ENCODE data around the gene GPR107. TPM values are rescaled to one million over a fixed set of nuclear protein-coding genes. Genes with fewer than 3 reads are reported as not detected.

GPR107 gene
- total and polyA plus RNA-seq, 2 experiments from 2014 or later: 6.2 to 30.7 TPM

DNA sequence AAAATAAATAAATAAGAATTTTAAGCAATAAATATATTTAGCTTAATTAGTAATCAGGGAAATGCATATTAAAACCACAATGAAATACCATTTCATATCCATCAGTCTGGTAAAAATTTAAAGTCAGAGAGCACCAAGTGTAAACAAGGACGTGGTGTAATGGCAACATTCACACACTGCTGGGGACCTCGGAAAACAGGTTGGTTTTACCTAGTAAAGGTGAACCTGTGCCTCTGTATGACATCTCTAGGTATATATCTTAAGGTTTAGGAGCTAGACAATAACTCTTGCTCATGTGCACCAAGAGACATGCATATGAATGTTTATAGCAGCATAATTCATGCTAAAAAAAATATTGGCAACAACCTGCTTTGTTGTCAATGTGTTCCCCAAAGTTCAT is 40.4 kb upstream of the GPR107 start:
- Mint-ChIP-seq H3K4me1 (no peaks in the 10 kb centered on the region; the same call in 2 of the 3 replicates), H3K4me3 (no peak overlapping the region), H3K9me3 (peaks cover 5% of the 10 kb centered on the region; the same call in 1 of the 3 replicates), H3K27me3 (ENCODE audit: insufficient read depth, low read depth, poor library complexity) (no peaks in the 10 kb centered on the region), H3K27ac (no peak overlapping the region), H3K36me3 (ENCODE audit: low read depth) (peaks cover 12% of the 10 kb centered on the region; the same call in 2 of the 3 replicates)
- Histone ChIP-seq H3K27me3 (ENCODE audit: insufficient read depth) (no peaks in the 10 kb centered on the region), H3K36me3 (ENCODE audit: insufficient read depth) (no peaks in the 10 kb centered on the region), H3F3A (replicated peaks; ENCODE audit: low read depth) (no peaks in the 10 kb centered on the region), H4K20me1 (replicated peaks; ENCODE audit: insufficient read depth) (peaks cover 2% of the 10 kb centered on the region; the same call in 1 of the 2 replicates), H2AFZ (no peak overlapping the region), H3K79me2 (replicated peaks; ENCODE audit: insufficient read depth) (peaks cover 8% of the 10 kb centered on the region; the same call in 1 of the 2 replicates), H3K27ac (ENCODE audit: low read depth) (0 out of 2 replicates have a peak overlapping the region, but pooled peaks have one; percentile 11), H3K4me2 (no peak overlapping the region), H3K4me1 (ENCODE audit: insufficient read depth) (no peaks in the 10 kb centered on the region), H3K4me3 (no peak overlapping the region), H3K9me2 (ENCODE audit: insufficient read depth) (no peaks in the 10 kb centered on the region)
- TF ChIP-seq JUNB (IDR thresholded peaks at IDR 0.05; ENCODE audit: unreplicated experiment) (no peak), EZH2 (IDR thresholded peaks at IDR 0.05; ENCODE audit: low read depth, unreplicated experiment) (no peak), POLR2AphosphoS5 (IDR thresholded peaks at IDR 0.05; ENCODE audit: low read depth) (no peak), NANOG (IDR thresholded peaks at IDR 0.05; ENCODE audit: borderline replicate concordance) (no peak), STAT1 (IDR thresholded peaks at IDR 0.05; ENCODE audit: unreplicated experiment) (no peak), ZNF331 (CRISPR knock-in tag; IDR thresholded peaks at IDR 0.05; ENCODE audit: low read depth) (no peak), EZH2phosphoT487 (IDR thresholded peaks at IDR 0.05; ENCODE audit: unreplicated experiment) (no peak), ZNF114 (CRISPR knock-in tag; IDR thresholded peaks at IDR 0.05) (no peak), CREB1 (CRISPR knock-in tag; IDR thresholded peaks at IDR 0.05; ENCODE audit: low read depth) (no peak)
- TF ChIP-seq, protein P1, sequence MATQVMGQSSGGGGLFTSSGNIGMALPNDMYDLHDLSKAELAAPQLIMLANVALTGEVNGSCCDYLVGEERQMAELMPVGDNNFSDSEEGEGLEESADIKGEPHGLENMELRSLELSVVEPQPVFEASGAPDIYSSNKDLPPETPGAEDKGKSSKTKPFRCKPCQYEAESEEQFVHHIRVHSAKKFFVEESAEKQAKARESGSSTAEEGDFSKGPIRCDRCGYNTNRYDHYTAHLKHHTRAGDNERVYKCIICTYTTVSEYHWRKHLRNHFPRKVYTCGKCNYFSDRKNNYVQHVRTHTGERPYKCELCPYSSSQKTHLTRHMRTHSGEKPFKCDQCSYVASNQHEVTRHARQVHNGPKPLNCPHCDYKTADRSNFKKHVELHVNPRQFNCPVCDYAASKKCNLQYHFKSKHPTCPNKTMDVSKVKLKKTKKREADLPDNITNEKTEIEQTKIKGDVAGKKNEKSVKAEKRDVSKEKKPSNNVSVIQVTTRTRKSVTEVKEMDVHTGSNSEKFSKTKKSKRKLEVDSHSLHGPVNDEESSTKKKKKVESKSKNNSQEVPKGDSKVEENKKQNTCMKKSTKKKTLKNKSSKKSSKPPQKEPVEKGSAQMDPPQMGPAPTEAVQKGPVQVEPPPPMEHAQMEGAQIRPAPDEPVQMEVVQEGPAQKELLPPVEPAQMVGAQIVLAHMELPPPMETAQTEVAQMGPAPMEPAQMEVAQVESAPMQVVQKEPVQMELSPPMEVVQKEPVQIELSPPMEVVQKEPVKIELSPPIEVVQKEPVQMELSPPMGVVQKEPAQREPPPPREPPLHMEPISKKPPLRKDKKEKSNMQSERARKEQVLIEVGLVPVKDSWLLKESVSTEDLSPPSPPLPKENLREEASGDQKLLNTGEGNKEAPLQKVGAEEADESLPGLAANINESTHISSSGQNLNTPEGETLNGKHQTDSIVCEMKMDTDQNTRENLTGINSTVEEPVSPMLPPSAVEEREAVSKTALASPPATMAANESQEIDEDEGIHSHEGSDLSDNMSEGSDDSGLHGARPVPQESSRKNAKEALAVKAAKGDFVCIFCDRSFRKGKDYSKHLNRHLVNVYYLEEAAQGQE (IDR thresholded peaks at IDR 0.05; ENCODE audit: unreplicated experiment): no peak
- TF ChIP-seq, protein P2, sequence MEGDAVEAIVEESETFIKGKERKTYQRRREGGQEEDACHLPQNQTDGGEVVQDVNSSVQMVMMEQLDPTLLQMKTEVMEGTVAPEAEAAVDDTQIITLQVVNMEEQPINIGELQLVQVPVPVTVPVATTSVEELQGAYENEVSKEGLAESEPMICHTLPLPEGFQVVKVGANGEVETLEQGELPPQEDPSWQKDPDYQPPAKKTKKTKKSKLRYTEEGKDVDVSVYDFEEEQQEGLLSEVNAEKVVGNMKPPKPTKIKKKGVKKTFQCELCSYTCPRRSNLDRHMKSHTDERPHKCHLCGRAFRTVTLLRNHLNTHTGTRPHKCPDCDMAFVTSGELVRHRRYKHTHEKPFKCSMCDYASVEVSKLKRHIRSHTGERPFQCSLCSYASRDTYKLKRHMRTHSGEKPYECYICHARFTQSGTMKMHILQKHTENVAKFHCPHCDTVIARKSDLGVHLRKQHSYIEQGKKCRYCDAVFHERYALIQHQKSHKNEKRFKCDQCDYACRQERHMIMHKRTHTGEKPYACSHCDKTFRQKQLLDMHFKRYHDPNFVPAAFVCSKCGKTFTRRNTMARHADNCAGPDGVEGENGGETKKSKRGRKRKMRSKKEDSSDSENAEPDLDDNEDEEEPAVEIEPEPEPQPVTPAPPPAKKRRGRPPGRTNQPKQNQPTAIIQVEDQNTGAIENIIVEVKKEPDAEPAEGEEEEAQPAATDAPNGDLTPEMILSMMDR (conservative IDR thresholded peaks at IDR 0.05; ENCODE audit: low read depth in 2 of 2): no peak
- TF ChIP-seq, protein P3, sequence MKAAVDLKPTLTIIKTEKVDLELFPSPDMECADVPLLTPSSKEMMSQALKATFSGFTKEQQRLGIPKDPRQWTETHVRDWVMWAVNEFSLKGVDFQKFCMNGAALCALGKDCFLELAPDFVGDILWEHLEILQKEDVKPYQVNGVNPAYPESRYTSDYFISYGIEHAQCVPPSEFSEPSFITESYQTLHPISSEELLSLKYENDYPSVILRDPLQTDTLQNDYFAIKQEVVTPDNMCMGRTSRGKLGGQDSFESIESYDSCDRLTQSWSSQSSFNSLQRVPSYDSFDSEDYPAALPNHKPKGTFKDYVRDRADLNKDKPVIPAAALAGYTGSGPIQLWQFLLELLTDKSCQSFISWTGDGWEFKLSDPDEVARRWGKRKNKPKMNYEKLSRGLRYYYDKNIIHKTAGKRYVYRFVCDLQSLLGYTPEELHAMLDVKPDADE (IDR thresholded peaks at IDR 0.05): no peak
- TF ChIP-seq, protein P4, sequence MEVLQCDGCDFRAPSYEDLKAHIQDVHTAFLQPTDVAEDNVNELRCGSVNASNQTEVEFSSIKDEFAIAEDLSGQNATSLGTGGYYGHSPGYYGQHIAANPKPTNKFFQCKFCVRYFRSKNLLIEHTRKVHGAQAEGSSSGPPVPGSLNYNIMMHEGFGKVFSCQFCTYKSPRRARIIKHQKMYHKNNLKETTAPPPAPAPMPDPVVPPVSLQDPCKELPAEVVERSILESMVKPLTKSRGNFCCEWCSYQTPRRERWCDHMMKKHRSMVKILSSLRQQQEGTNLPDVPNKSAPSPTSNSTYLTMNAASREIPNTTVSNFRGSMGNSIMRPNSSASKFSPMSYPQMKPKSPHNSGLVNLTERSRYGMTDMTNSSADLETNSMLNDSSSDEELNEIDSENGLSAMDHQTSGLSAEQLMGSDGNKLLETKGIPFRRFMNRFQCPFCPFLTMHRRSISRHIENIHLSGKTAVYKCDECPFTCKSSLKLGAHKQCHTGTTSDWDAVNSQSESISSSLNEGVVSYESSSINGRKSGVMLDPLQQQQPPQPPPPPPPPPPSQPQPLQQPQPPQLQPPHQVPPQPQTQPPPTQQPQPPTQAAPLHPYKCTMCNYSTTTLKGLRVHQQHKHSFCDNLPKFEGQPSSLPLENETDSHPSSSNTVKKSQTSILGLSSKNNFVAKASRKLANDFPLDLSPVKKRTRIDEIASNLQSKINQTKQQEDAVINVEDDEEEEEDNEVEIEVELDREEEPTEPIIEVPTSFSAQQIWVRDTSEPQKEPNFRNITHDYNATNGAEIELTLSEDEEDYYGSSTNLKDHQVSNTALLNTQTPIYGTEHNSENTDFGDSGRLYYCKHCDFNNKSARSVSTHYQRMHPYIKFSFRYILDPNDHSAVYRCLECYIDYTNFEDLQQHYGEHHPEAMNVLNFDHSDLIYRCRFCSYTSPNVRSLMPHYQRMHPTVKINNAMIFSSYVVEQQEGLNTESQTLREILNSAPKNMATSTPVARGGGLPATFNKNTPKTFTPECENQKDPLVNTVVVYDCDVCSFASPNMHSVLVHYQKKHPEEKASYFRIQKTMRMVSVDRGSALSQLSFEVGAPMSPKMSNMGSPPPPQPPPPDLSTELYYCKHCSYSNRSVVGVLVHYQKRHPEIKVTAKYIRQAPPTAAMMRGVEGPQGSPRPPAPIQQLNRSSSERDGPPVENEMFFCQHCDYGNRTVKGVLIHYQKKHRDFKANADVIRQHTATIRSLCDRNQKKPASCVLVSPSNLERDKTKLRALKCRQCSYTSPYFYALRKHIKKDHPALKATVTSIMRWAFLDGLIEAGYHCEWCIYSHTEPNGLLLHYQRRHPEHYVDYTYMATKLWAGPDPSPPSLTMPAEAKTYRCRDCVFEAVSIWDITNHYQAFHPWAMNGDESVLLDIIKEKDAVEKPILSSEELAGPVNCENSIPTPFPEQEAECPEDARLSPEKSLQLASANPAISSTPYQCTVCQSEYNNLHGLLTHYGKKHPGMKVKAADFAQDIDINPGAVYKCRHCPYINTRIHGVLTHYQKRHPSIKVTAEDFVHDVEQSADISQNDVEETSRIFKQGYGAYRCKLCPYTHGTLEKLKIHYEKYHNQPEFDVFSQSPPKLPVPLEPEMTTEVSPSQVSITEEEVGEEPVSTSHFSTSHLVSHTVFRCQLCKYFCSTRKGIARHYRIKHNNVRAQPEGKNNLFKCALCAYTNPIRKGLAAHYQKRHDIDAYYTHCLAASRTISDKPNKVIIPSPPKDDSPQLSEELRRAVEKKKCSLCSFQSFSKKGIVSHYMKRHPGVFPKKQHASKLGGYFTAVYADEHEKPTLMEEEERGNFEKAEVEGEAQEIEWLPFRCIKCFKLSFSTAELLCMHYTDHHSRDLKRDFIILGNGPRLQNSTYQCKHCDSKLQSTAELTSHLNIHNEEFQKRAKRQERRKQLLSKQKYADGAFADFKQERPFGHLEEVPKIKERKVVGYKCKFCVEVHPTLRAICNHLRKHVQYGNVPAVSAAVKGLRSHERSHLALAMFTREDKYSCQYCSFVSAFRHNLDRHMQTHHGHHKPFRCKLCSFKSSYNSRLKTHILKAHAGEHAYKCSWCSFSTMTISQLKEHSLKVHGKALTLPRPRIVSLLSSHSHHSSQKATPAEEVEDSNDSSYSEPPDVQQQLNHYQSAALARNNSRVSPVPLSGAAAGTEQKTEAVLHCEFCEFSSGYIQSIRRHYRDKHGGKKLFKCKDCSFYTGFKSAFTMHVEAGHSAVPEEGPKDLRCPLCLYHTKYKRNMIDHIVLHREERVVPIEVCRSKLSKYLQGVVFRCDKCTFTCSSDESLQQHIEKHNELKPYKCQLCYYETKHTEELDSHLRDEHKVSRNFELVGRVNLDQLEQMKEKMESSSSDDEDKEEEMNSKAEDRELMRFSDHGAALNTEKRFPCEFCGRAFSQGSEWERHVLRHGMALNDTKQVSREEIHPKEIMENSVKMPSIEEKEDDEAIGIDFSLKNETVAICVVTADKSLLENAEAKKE (CRISPR knock-in tag; IDR thresholded peaks at IDR 0.05): no peak
- ATAC-seq (no peak), DNase-seq (ENCODE audit: low spot score) (no peak)

Data from GM23338 (cell line).